ACC112 (cell line): Measurements from ENCODE around the gene SRPK2.
"Not testable (repeated sequence)": the region's sequence is repeated elsewhere in the genome, so short reads cannot be mapped to it uniquely, and the experiment has no call there.

Source experiments
- H2AFZ ChIP-seq: fragments of 200-600 bp; sonication (generic); one replicate; pipeline ENCODE4 v1.6.0; 2017; ENCODE audit warnings: antibody characterized with exemption, low read length; ENCODE audit not compliant: unreplicated experiment
- H3K27ac ChIP-seq: fragments of 200-600 bp; sonication (generic); 2 replicates; pipeline ENCODE4 v1.5.1; 2014; ENCODE audit warnings: low read depth, mild to moderate bottlenecking, antibody characterized with exemption, low read length, moderate library complexity
- H3K27me3 ChIP-seq: fragments of 200-600 bp; sonication (generic); 2 replicates; pipeline ENCODE4 v1.6.1; 2014; ENCODE audit warnings: mild to moderate bottlenecking, antibody characterized with exemption, low read length, moderate library complexity, mixed read lengths; ENCODE audit not compliant: insufficient read depth
- H3K36me3 ChIP-seq: fragments of 200-600 bp; sonication (generic); 2 replicates; pipeline ENCODE4 v1.6.1; 2016; ENCODE audit warnings: mild to moderate bottlenecking, antibody characterized with exemption, low read length, moderate library complexity, mixed read lengths; ENCODE audit not compliant: insufficient read depth
- H3K4me1 ChIP-seq: fragments of 200-600 bp; sonication (generic); one replicate; pipeline ENCODE4 v1.6.1; 2016; ENCODE audit warnings: low read length, mixed read lengths; ENCODE audit not compliant: insufficient read depth, unreplicated experiment, control insufficient read depth
- H3K4me3 ChIP-seq: fragments of 200-600 bp; sonication (generic); 2 replicates; pipeline ENCODE4 v1.5.1; 2014; ENCODE audit warnings: mild to moderate bottlenecking, low read depth, low read length
- H3K79me2 ChIP-seq: fragments of 200-600 bp; sonication (generic); one replicate; pipeline ENCODE4 v1.6.0; 2016; ENCODE audit warnings: low read length; ENCODE audit not compliant: control insufficient read depth, unreplicated experiment, insufficient read depth

The SRPK2 gene

GRCh38 chr7:105336009-105336408 is 52.7 kb downstream of the SRPK2 start:
- Histone ChIP-seq H3K27me3 (no peaks in the 10 kb centered on the region), H3K79me2 (peaks cover 37% of the 10 kb centered on the region), H3K4me1 (peaks cover 13% of the 10 kb centered on the region), H3K27ac (no peak overlapping the region), H2AFZ (no peak overlapping the region), H3K36me3 (no peaks in the 10 kb centered on the region), H3K4me3 (no peak overlapping the region)

GRCh38 chr7:105332661-105333060 is 56.1 kb downstream of the SRPK2 start:
- not testable (repeated sequence) for H3K36me3 ChIP-seq, H3K27ac ChIP-seq, H3K27me3 ChIP-seq, H2AFZ ChIP-seq, H3K4me3 ChIP-seq
- H3K79me2 ChIP-seq: peaks cover 43% of the 10 kb centered on the region
- peaks cover 13% of the 10 kb centered on the region for H3K4me1 ChIP-seq

GRCh38 chr7:105330526-105330925 is 58.2 kb downstream of the SRPK2 start:
- Histone ChIP-seq H2AFZ (no peak overlapping the region), H3K4me1 (peaks cover 13% of the 10 kb centered on the region), H3K36me3 (no peaks in the 10 kb centered on the region), H3K79me2 (peaks cover 57% of the 10 kb centered on the region), H3K27ac (no peak overlapping the region), H3K4me3 (no peak overlapping the region), H3K27me3 (no peaks in the 10 kb centered on the region)

- Histone ChIP-seq H3K36me3 (peaks cover 3% of the 10 kb centered on the region; the same call in 1 of the 2 replicates), H3K27ac (no peak overlapping the region), H3K27me3 (no peaks in the 10 kb centered on the region), H2AFZ (no peak overlapping the region), H3K4me3 (no peak overlapping the region), H3K79me2 (peaks cover 69% of the 10 kb centered on the region), H3K4me1 (peaks cover 4% of the 10 kb centered on the region)
Measured at GRCh38 chr7:105327201-105327600, 61.5 kb downstream of the SRPK2 start.

- peaks cover 71% of the 10 kb centered on the region for H3K79me2 ChIP-seq
- no peaks in the 10 kb centered on the region for H3K4me1 ChIP-seq
- peaks cover 5% of the 10 kb centered on the region; the same call in 1 of the 2 replicates for H3K36me3 ChIP-seq
- no peak overlapping the region for H3K27ac ChIP-seq
- no peaks in the 10 kb centered on the region for H3K27me3 ChIP-seq
- H2AFZ ChIP-seq: no peak overlapping the region
- H3K4me3 ChIP-seq: no peak overlapping the region
Measured at GRCh38 chr7:105325216-105325904, 63.4 kb downstream of the SRPK2 start.

GRCh38 chr7:105324606-105325005 is 64.1 kb downstream of the SRPK2 start:
- not testable (repeated sequence) for H2AFZ ChIP-seq, H3K27me3 ChIP-seq, H3K4me3 ChIP-seq, H3K36me3 ChIP-seq, H3K4me1 ChIP-seq, H3K27ac ChIP-seq
- peaks cover 77% of the 10 kb centered on the region for H3K79me2 ChIP-seq

GRCh38 chr7:105323366-105323765 is 65.4 kb downstream of the SRPK2 start:
- Histone ChIP-seq H3K4me1 (no peaks in the 10 kb centered on the region), H3K4me3 (no peak overlapping the region), H3K27ac (no peak overlapping the region), H3K36me3 (peaks cover 5% of the 10 kb centered on the region; the same call in 1 of the 2 replicates), H3K79me2 (peaks cover 80% of the 10 kb centered on the region), H2AFZ (no peak overlapping the region), H3K27me3 (no peaks in the 10 kb centered on the region)

GRCh38 chr7:105322655-105323277 is 66.0 kb downstream of the SRPK2 start:
- peaks cover 81% of the 10 kb centered on the region for H3K79me2 ChIP-seq

GRCh38 chr7:105321754-105322455 is 66.8 kb downstream of the SRPK2 start:
- H3K27ac ChIP-seq: no peak overlapping the region
- no peak overlapping the region for H2AFZ ChIP-seq
- no peaks in the 10 kb centered on the region for H3K27me3 ChIP-seq
- H3K4me3 ChIP-seq: no peak overlapping the region
- H3K4me1 ChIP-seq: no peaks in the 10 kb centered on the region
- H3K79me2 ChIP-seq: peaks cover 81% of the 10 kb centered on the region
- H3K36me3 ChIP-seq: peaks cover 5% of the 10 kb centered on the region; the same call in 1 of the 2 replicates

More at GRCh38 chr7:105322655-105323277, 66.0 kb downstream of the SRPK2 start:
- H3K36me3 ChIP-seq: peaks cover 5% of the 10 kb centered on the region; the same call in 1 of the 2 replicates
- H3K4me1 ChIP-seq: no peaks in the 10 kb centered on the region
- no peak overlapping the region for H2AFZ ChIP-seq
- no peak overlapping the region for H3K4me3 ChIP-seq
- H3K27me3 ChIP-seq: no peaks in the 10 kb centered on the region
- H3K27ac ChIP-seq: no peak overlapping the region

- Histone ChIP-seq H3K27me3 (no peaks in the 10 kb centered on the region), H3K36me3 (peaks cover 5% of the 10 kb centered on the region; the same call in 1 of the 2 replicates), H3K4me3 (no peak overlapping the region), H3K27ac (no peak overlapping the region), H3K79me2 (peaks cover 82% of the 10 kb centered on the region), H3K4me1 (no peaks in the 10 kb centered on the region), H2AFZ (no peak overlapping the region)
Measured at GRCh38 chr7:105320896-105321295, 67.8 kb downstream of the SRPK2 start.
